HEK293 (cell line): Measurements from ENCODE around the gene CD40LG.

Experiments
- CTCF ChIP-seq: fragments of 450-650 bp; formaldehyde crosslinking; IDR thresholded peaks from 2 replicates; pipeline ENCODE4 v1.5.1; 2016; ENCODE audit warnings: missing biosample characterization, missing genetic modification characterization
- ELK4 ChIP-seq: IDR thresholded peaks from 2 replicates; pipeline ENCODE4 v1.6.1; 2011; ENCODE audit warnings: mild to moderate bottlenecking, low read depth, low read length, borderline replicate concordance
- HOXA7 ChIP-seq: sonication (generic); formaldehyde crosslinking; IDR thresholded peaks from 2 replicates; pipeline ENCODE4 v1.8.1; 2022; ENCODE audit warnings: missing genetic modification reagents, borderline replicate concordance
- SALL2 ChIP-seq: fragments of 450-650 bp; formaldehyde crosslinking; IDR thresholded peaks from 2 replicates; pipeline ENCODE4 v1.5.0; 2017; ENCODE audit warnings: missing biosample characterization, mild to moderate bottlenecking, missing genetic modification characterization, borderline replicate concordance
- ZNF146 ChIP-seq: fragments of 450-650 bp; formaldehyde crosslinking; IDR thresholded peaks from 2 replicates; pipeline ENCODE4 v1.5.1; 2016; ENCODE audit warnings: missing biosample characterization, missing genetic modification characterization
- ZNF148 ChIP-seq: fragments of 450-650 bp; formaldehyde crosslinking; IDR thresholded peaks from 2 replicates; pipeline ENCODE4 v1.5.0; 2017; ENCODE audit warnings: missing biosample characterization, missing genetic modification characterization, borderline replicate concordance
- ZNF19 ChIP-seq: fragments of 450-650 bp; formaldehyde crosslinking; IDR thresholded peaks from 2 replicates; pipeline ENCODE4; 2016; ENCODE audit warnings: missing biosample characterization, missing genetic modification characterization, low read depth
- ZNF274 ChIP-seq, 2 experiments: fragments of 200-500 bp in 1 of 2; fragments of 450-650 bp in 1 of 2; sonication (Bioruptor generic) in 1 of 2; formaldehyde crosslinking in 1 of 2; IDR thresholded peaks; 2 replicates each; pipeline versions ENCODE4 v1.5.1 to v1.6.1; 2014 to 2016; ENCODE audit warnings: borderline replicate concordance in 1 of 2, inconsistent platforms in 1 of 2, low read length in 1 of 2, missing biosample characterization in 1 of 2, missing genetic modification characterization in 1 of 2
- ZNF488 ChIP-seq: fragments of 450-650 bp; formaldehyde crosslinking; IDR thresholded peaks from 2 replicates; pipeline ENCODE4 v1.5.1; 2016; ENCODE audit warnings: missing biosample characterization, missing genetic modification characterization
- ZNF580 ChIP-seq: fragments of 450-650 bp; formaldehyde crosslinking; IDR thresholded peaks from 2 replicates; pipeline ENCODE4 v1.5.1; 2016; ENCODE audit warnings: missing biosample characterization, missing genetic modification characterization
- TF ChIP-seq, protein P1 (sequence below): fragments of 450-650 bp; formaldehyde crosslinking; IDR thresholded peaks from 2 replicates; pipeline ENCODE4 v1.5.1; 2016; ENCODE audit warnings: missing biosample characterization, missing genetic modification characterization

DNA sequence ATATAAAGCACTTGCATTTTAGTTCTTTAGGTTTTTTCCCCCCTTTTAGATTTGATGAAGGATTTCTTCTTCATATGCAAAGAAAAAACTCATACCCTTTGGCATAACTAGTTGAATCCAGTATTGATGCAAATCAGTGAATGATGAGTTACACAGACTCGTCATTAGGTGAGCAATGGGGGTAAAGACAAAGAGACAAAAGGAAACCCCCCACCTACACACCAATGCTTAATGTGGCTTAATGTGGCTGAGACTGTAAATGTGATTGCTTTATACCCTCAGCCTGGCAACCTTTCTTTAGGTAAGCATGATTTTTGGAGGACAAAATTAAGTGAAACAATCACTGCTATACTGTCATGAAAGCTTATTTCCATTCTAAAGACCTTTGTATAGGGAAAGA is 39.5 kb downstream of the CD40LG start:
- TF ChIP-seq CTCF = no peak
- TF ChIP-seq, protein P1, sequence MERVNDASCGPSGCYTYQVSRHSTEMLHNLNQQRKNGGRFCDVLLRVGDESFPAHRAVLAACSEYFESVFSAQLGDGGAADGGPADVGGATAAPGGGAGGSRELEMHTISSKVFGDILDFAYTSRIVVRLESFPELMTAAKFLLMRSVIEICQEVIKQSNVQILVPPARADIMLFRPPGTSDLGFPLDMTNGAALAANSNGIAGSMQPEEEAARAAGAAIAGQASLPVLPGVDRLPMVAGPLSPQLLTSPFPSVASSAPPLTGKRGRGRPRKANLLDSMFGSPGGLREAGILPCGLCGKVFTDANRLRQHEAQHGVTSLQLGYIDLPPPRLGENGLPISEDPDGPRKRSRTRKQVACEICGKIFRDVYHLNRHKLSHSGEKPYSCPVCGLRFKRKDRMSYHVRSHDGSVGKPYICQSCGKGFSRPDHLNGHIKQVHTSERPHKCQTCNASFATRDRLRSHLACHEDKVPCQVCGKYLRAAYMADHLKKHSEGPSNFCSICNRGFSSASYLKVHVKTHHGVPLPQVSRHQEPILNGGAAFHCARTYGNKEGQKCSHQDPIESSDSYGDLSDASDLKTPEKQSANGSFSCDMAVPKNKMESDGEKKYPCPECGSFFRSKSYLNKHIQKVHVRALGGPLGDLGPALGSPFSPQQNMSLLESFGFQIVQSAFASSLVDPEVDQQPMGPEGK (tag by site-specific recombination) = no peak
- TF ChIP-seq ZNF580 (tag by site-specific recombination) = no peak
- TF ChIP-seq ZNF146 (tag by site-specific recombination) = no peak
- no peak for TF ChIP-seq ZNF274 (IDR thresholded peaks at IDR 0.05; ENCODE audit: low read length)
- no peak for TF ChIP-seq ZNF274 (tag by site-specific recombination; IDR thresholded peaks at IDR 0.05; ENCODE audit: borderline replicate concordance)
- no peak for TF ChIP-seq ELK4
- TF ChIP-seq ZNF148 (tag by site-specific recombination) = no peak
- TF ChIP-seq SALL2 (tag by site-specific recombination) = no peak
- no peak for TF ChIP-seq HOXA7 (CRISPR knock-in tag)
- no peak for TF ChIP-seq ZNF488 (tag by site-specific recombination)
- TF ChIP-seq ZNF19 (tag by site-specific recombination) = no peak
